HepG2 (cell line): ENCODE results near the gene KCNH6.

ENCODE experiments used
- EP300 ChIP-seq, 3 experiments: sonication (generic) in 1 of 3; formaldehyde crosslinking in 1 of 3; IDR thresholded peaks; 2 replicates each; pipeline versions ENCODE4 v1.5.1 to v1.6.1; 2011 to 2020; ENCODE audit warnings: low read depth in 2 of 3, low read length in 2 of 3, borderline replicate concordance in 1 of 3, improper control_type of control experiment in 1 of 3, mild to moderate bottlenecking in 1 of 3, missing genetic modification reagents in 1 of 3, moderate library complexity in 1 of 3
- KLF12 ChIP-seq: sonication (generic); formaldehyde crosslinking; IDR thresholded peaks from 2 replicates; pipeline ENCODE4 v1.4.0; 2020; ENCODE audit warnings: missing genetic modification reagents, borderline replicate concordance
- KLF16 ChIP-seq, 2 experiments: sonication (generic) in 1 of 2; formaldehyde crosslinking in 1 of 2; IDR thresholded peaks; 2 replicates each; pipeline versions ENCODE4 v1.6.1 to v1.8.0; 2016 to 2023; ENCODE audit warnings: missing genetic modification reagents in 2 of 2, missing compliant biosample characterization in 1 of 2
- PAF1 ChIP-seq: IDR thresholded peaks from 2 replicates; pipeline ENCODE4 v1.6.1; 2016; ENCODE audit warnings: missing genetic modification reagents, missing compliant biosample characterization
- POLR2A ChIP-seq, 2 experiments: IDR thresholded peaks; 2 replicates each; pipeline ENCODE4 v1.6.1; 2011; ENCODE audit warnings: low read depth in 2 of 2, low read length in 2 of 2, mild to moderate bottlenecking in 1 of 2, moderate library complexity in 1 of 2; ENCODE audit not compliant: insufficient read depth in 1 of 2
- REPIN1 ChIP-seq: sonication (generic); formaldehyde crosslinking; IDR thresholded peaks from 2 replicates; pipeline ENCODE4 v1.8.0; 2022; ENCODE audit warnings: missing genetic modification reagents, low read depth, mild to moderate bottlenecking, borderline replicate concordance
- YY1 ChIP-seq: IDR thresholded peaks from 2 replicates; pipeline ENCODE4 v1.6.1; 2011; ENCODE audit warnings: low read length, low read depth, moderate library complexity, mild to moderate bottlenecking; ENCODE audit not compliant: insufficient read depth, insufficient replicate concordance
- ZBTB20 ChIP-seq: sonication (generic); formaldehyde crosslinking; IDR thresholded peaks from 2 replicates; pipeline ENCODE4 v1.8.1; 2023; ENCODE audit warnings: missing genetic modification reagents, low read depth, mild to moderate bottlenecking, borderline replicate concordance
- ZNF274 ChIP-seq: sonication (generic); formaldehyde crosslinking; IDR thresholded peaks from 2 replicates; pipeline ENCODE4 v1.5.1; 2020; ENCODE audit warnings: mild to moderate bottlenecking, missing genetic modification reagents
- TF ChIP-seq, protein P1 (sequence below): sonication (generic); formaldehyde crosslinking; IDR thresholded peaks from 2 replicates; pipeline ENCODE4 v1.4.0; 2020; ENCODE audit warnings: missing genetic modification reagents, mild to moderate bottlenecking, borderline replicate concordance
- TF ChIP-seq, protein P2 (sequence below): sonication (generic); formaldehyde crosslinking; IDR thresholded peaks from 2 replicates; pipeline ENCODE4 v1.5.0; 2020; ENCODE audit warnings: mild to moderate bottlenecking, missing genetic modification reagents, moderate library complexity
- TF ChIP-seq, protein P3 (sequence below): sonication (generic); formaldehyde crosslinking; IDR thresholded peaks from 2 replicates; pipeline ENCODE4 v1.4.0; 2020; ENCODE audit warnings: missing genetic modification reagents, borderline replicate concordance
- TF ChIP-seq, protein P4 (sequence below): sonication (generic); formaldehyde crosslinking; conservative IDR thresholded peaks from 2 replicates; pipeline ENCODE4 v1.4.0; 2020; ENCODE audit warnings: missing genetic modification reagents
- TF ChIP-seq, protein P5 (sequence below): sonication (generic); formaldehyde crosslinking; IDR thresholded peaks from 2 replicates; pipeline ENCODE4 v1.9.0; 2021; ENCODE audit warnings: missing genetic modification reagents, borderline replicate concordance

DNA sequence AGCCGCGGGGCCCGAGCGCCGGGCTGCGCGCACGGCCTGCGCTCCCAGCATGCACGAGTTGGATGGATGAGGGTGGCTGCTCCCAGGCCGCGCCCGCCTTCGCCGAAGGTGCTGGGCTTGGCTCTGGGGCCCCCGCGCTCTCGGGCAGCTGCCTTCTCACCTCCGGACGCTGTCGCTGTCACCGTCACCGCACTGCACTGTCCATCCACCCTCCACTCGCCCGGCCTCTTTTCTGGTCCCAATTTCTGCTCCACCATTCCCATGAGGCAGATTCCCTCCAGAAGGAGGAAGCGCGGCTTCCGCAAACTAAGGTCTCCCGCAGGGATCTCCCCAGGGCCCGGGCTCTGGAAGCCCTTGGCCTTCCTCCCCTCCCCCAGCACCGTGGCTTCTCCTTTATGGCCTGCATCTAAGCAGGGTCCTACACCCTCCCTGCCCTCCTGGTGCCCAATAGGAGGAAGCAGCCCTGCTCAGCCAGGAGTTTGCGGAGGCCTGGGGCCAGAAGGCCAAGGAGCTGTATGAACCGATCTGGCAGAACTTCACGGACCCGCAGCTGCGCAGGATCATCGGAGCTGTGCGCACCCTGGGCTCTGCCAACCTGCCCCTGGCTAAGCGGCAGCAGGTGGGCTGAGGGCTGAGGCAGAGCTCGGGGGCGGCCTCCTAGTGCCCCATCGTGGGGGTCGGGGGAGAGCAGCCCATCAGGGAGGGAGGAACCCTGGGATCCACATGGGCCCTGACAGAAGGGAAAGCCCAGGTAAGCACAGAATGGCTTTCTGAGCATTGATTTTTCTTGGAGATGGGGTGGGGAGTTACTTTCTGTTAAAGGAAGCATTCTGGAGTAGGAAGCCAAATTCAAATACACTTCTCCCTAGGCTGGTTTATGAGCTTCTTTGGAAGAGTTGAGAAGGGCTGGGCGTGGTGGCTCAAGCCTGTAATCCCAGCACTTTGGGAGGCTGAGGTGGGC lies 45.4 kb upstream of the KCNH6 start:
- no peak for TF ChIP-seq KLF16 (CRISPR knock-in tag; IDR thresholded peaks at IDR 0.05)
- TF ChIP-seq ZBTB20 (CRISPR knock-in tag), result no peak
- TF ChIP-seq ZNF274 (CRISPR knock-in tag), result no peak
- TF ChIP-seq, protein P1, sequence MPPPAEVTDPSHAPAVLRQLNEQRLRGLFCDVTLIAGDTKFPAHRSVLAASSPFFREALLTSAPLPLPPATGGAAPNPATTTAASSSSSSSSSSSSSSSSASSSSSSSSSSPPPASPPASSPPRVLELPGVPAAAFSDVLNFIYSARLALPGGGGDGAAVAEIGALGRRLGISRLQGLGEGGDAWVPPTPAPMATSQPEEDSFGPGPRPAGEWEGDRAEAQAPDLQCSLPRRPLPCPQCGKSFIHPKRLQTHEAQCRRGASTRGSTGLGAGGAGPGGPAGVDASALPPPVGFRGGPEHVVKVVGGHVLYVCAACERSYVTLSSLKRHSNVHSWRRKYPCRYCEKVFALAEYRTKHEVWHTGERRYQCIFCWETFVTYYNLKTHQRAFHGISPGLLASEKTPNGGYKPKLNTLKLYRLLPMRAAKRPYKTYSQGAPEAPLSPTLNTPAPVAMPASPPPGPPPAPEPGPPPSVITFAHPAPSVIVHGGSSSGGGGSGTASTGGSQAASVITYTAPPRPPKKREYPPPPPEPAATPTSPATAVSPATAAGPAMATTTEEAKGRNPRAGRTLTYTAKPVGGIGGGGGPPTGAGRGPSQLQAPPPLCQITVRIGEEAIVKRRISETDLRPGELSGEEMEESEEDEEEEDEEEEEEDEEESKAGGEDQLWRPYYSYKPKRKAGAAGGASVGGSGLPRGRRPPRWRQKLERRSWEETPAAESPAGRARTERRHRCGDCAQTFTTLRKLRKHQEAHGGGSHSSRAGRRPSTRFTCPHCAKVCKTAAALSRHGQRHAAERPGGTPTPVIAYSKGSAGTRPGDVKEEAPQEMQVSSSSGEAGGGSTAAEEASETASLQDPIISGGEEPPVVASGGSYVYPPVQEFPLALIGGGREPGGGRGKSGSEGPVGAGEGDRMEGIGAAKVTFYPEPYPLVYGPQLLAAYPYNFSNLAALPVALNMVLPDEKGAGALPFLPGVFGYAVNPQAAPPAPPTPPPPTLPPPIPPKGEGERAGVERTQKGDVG (CRISPR knock-in tag), result no peak
- no peak for TF ChIP-seq YY1
- TF ChIP-seq KLF12, result no peak
- TF ChIP-seq PAF1 (CRISPR knock-in tag), result no peak
- no peak for TF ChIP-seq EP300 (IDR thresholded peaks at IDR 0.05; ENCODE audit: low read depth in 2 of 2, low read length in 2 of 2)
- TF ChIP-seq EP300 (CRISPR knock-in tag; IDR thresholded peaks at IDR 0.05; ENCODE audit: borderline replicate concordance), result no peak
- TF ChIP-seq POLR2A (IDR thresholded peaks at IDR 0.05; ENCODE audit: insufficient read depth in 1 of 2, low read depth in 2 of 2, low read length in 2 of 2), result no peak
- TF ChIP-seq, protein P2, sequence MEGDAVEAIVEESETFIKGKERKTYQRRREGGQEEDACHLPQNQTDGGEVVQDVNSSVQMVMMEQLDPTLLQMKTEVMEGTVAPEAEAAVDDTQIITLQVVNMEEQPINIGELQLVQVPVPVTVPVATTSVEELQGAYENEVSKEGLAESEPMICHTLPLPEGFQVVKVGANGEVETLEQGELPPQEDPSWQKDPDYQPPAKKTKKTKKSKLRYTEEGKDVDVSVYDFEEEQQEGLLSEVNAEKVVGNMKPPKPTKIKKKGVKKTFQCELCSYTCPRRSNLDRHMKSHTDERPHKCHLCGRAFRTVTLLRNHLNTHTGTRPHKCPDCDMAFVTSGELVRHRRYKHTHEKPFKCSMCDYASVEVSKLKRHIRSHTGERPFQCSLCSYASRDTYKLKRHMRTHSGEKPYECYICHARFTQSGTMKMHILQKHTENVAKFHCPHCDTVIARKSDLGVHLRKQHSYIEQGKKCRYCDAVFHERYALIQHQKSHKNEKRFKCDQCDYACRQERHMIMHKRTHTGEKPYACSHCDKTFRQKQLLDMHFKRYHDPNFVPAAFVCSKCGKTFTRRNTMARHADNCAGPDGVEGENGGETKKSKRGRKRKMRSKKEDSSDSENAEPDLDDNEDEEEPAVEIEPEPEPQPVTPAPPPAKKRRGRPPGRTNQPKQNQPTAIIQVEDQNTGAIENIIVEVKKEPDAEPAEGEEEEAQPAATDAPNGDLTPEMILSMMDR (CRISPR knock-in tag), result no peak
- no peak for TF ChIP-seq REPIN1 (CRISPR knock-in tag)
- TF ChIP-seq, protein P3, sequence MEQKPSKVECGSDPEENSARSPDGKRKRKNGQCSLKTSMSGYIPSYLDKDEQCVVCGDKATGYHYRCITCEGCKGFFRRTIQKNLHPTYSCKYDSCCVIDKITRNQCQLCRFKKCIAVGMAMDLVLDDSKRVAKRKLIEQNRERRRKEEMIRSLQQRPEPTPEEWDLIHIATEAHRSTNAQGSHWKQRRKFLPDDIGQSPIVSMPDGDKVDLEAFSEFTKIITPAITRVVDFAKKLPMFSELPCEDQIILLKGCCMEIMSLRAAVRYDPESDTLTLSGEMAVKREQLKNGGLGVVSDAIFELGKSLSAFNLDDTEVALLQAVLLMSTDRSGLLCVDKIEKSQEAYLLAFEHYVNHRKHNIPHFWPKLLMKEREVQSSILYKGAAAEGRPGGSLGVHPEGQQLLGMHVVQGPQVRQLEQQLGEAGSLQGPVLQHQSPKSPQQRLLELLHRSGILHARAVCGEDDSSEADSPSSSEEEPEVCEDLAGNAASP (CRISPR knock-in tag), result no peak
- TF ChIP-seq, protein P4, sequence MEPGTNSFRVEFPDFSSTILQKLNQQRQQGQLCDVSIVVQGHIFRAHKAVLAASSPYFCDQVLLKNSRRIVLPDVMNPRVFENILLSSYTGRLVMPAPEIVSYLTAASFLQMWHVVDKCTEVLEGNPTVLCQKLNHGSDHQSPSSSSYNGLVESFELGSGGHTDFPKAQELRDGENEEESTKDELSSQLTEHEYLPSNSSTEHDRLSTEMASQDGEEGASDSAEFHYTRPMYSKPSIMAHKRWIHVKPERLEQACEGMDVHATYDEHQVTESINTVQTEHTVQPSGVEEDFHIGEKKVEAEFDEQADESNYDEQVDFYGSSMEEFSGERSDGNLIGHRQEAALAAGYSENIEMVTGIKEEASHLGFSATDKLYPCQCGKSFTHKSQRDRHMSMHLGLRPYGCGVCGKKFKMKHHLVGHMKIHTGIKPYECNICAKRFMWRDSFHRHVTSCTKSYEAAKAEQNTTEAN (CRISPR knock-in tag), result no peak
- TF ChIP-seq, protein P5, sequence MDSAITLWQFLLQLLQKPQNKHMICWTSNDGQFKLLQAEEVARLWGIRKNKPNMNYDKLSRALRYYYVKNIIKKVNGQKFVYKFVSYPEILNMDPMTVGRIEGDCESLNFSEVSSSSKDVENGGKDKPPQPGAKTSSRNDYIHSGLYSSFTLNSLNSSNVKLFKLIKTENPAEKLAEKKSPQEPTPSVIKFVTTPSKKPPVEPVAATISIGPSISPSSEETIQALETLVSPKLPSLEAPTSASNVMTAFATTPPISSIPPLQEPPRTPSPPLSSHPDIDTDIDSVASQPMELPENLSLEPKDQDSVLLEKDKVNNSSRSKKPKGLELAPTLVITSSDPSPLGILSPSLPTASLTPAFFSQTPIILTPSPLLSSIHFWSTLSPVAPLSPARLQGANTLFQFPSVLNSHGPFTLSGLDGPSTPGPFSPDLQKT, result no peak
